Testis (tissue), 3 donors: Measurements from ENCODE around the gene CX3CL1. TPM values are rescaled to one million over a fixed set of nuclear protein-coding genes. Genes with fewer than 3 reads are reported as not detected.

Experiments
- DNase-seq: peaks from one replicate; pipeline ENCODE4 v3.0.0-alpha.2; 2019
- H3K27ac ChIP-seq, 2 donors: fragments of 200-600 bp; sonication (generic); one replicate each; pipeline ENCODE4 v1.5.1; 2019
- H3K27me3 ChIP-seq: fragments of 200-600 bp; sonication (generic); one replicate; pipeline ENCODE4 v1.5.1; 2019
- H3K36me3 ChIP-seq: fragments of 200-600 bp; sonication (generic); one replicate; pipeline ENCODE4 v1.5.1; 2017; ENCODE audit warnings: low read depth; ENCODE audit errors: missing control alignments
- H3K4me1 ChIP-seq: fragments of 200-600 bp; sonication (generic); one replicate; pipeline ENCODE4 v1.5.1; 2019
- H3K4me3 ChIP-seq, 2 donors: fragments of 200-600 bp; sonication (generic); one replicate each; pipeline ENCODE4 v1.5.1; 2017 to 2019
- H3K9me3 ChIP-seq: fragments of 200-600 bp; sonication (generic); one replicate; pipeline ENCODE4 v1.5.1; 2017
- POLR2A ChIP-seq: fragments of 450-650 bp; IDR thresholded peaks from one replicate; pipeline ENCODE4 v1.6.1; 2017; ENCODE audit warnings: antibody characterized with exemption, mild to moderate bottlenecking, moderate library complexity
- WGBS, 2 donors: methylation state at CpG; one replicate each; pipeline ENCODE4 v1.1.5; 2018; 5-methylcytosine and 5-hydroxymethylcytosine counted together
- intact Hi-C: fragments of 100-400 bp; cut with DNase I; formaldehyde crosslinking; loops from one replicate; pipeline ENCODE4 v1.15.1; 2023; ENCODE audit warnings: low total_unique reads
- polyA plus RNA-seq: library from polyadenylated mRNA; stranded (reverse); fragments of 350-450 nt; fragmentation: Illumina TruSeq; extraction: RNeasy Lipid Tissue Mini Kit (QIAGEN cat#74804); gene quantifications from one replicate; pipeline ENCODE4 v1.2.3, GENCODE V29; 2014; ENCODE audit warnings: low read depth, low replicate concordance; ENCODE audit not compliant: insufficient read depth
- total RNA-seq, 2 donors: library from RNA; depleted of rRNA; stranded (reverse); fragments of >200 nt; gene quantifications; one replicate each; pipeline ENCODE4 v1.2.3, GENCODE V29; 2016
- TF ChIP-seq, protein P1 (sequence below), 3 experiments: fragments of 450-650 bp in 2 of 3; fragments of 200-600 bp in 1 of 3; sonication (generic) in 1 of 3; IDR thresholded peaks; one replicate each; pipeline ENCODE4 v1.5.1; 2016 to 2019; ENCODE audit warnings: antibody characterized with exemption in 3 of 3, mild to moderate bottlenecking in 2 of 3, moderate library complexity in 1 of 3

The CX3CL1 gene
- total and polyA plus RNA-seq, 3 donors from 2014 or later: 8.5 to 19.6 (median 12.9) TPM

DNA sequence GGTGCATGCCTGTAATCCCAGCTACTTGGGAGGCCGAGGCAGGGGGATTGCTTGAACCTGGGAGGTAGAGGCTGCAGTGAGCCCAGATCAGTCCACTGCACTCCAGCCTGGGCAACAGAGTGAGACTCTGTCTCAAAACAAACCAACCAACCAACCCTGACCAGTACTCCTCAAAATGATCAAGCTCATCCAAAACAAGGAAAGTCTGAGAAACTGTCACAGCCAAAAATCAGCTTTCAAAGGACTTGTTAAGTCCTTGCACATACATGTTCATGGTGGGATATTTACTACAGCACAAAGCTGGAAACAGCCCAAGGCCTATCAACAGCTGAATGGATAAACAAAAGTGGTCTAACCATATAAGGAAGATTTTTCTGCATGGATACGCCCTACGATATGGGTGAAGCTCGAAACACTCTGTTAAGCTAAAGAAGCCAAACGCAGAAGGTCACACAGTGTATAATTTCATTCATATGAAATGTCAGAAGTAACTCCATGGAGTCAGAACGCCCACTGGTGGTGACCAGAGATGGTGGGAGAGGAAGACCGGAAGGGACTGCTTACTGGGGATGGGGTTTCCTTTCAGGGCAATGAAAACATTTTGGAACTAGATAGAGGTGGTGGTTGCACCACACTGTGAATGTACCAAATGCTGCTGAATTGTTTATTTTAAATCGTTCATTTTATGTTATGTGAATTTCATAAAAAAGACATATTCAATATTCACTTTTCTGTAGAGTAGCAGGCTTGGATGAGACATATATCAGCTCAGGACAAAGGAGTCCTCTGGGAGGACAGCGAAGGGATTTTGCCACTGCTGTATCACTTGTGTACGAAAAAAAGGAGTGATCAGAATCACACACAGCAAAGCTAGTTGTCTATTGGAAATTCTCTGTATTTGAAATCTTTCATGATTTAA, 50.0 kb downstream of the CX3CL1 start:
- intact Hi-C loops: loop anchor here (10.0 kb wide), 1 partner anchor 93 kb away; no protein-coding TSS in a partner anchor
- no peak overlapping the region for H3K27ac ChIP-seq
- no peaks in the 10 kb centered on the region for H3K27me3 ChIP-seq
- peak; percentile 65 for DNase-seq
- no peaks in the 10 kb centered on the region for H3K36me3 ChIP-seq
- peaks cover 12% of the 10 kb centered on the region for H3K4me1 ChIP-seq
- TF ChIP-seq, protein P1, sequence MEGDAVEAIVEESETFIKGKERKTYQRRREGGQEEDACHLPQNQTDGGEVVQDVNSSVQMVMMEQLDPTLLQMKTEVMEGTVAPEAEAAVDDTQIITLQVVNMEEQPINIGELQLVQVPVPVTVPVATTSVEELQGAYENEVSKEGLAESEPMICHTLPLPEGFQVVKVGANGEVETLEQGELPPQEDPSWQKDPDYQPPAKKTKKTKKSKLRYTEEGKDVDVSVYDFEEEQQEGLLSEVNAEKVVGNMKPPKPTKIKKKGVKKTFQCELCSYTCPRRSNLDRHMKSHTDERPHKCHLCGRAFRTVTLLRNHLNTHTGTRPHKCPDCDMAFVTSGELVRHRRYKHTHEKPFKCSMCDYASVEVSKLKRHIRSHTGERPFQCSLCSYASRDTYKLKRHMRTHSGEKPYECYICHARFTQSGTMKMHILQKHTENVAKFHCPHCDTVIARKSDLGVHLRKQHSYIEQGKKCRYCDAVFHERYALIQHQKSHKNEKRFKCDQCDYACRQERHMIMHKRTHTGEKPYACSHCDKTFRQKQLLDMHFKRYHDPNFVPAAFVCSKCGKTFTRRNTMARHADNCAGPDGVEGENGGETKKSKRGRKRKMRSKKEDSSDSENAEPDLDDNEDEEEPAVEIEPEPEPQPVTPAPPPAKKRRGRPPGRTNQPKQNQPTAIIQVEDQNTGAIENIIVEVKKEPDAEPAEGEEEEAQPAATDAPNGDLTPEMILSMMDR (IDR thresholded peaks at IDR 0.05): peak; percentile 50 to 62 (median 56)
- no peak for TF ChIP-seq POLR2A
- H3K4me3 ChIP-seq: no peak overlapping the region
- WGBS, 2 donors: 40 to 41% methylated on average over 10 of the region's 10 CpGs
- no peaks in the 10 kb centered on the region for H3K9me3 ChIP-seq

DNA sequence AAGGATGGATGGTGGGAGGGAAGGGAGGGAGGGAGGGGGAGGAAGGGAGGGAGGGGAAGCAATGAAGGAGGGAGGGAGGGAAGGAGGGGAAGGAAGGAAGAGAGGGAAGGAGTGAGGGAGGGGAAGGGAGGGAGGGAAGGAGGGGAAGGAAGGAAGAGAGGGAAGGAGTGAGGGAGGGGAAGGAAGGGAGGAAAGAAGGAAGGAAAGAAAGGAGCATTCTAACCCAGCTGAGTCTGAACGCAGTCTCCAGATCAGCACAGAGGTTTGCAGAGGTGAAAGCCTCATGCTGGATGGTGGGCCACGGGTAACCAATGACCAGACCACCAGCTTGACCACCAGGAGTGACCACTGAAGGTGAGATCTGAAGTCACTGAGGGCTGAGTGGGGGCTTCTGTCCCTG, 50.9 kb downstream of the CX3CL1 start:
- no peaks in the 10 kb centered on the region for H3K27me3 ChIP-seq
- H3K9me3 ChIP-seq: no peaks in the 10 kb centered on the region
- intact Hi-C loops: loop anchor here (10.0 kb wide), 1 partner anchor 92 kb away; no protein-coding TSS in a partner anchor
- H3K4me3 ChIP-seq: no peak overlapping the region
- TF ChIP-seq, protein P1 (IDR thresholded peaks at IDR 0.05): no peak
- no peak for TF ChIP-seq POLR2A
- DNase-seq: no peak
- 78 to 82% methylated on average over 2 of the region's 2 CpGs for WGBS, 2 donors
- H3K27ac ChIP-seq: no peak overlapping the region
- no peaks in the 10 kb centered on the region for H3K36me3 ChIP-seq
- H3K4me1 ChIP-seq: peaks cover 9% of the 10 kb centered on the region

DNA sequence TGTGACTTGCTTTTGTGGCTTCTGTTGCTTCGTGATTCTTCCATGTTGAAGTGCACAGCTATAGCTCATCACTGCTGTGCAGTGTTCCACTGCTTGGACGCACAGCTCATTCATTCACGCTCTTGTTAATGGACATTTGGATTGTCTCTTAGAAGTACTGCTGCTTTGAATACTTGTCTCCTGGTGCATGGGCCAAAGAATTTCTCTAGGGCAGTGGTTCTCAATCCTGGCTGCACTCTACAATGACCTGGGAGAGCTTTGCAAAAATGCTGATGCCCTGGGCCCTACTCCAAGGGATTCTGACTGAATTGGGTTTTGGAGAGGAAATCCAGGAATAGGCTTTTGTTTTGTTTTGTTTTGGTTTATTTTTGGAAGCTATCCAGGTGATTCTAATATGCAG, 52.3 kb downstream of the CX3CL1 start:
- intact Hi-C loops: loop anchor here (10.0 kb wide), 1 partner anchor 90 kb away; no protein-coding TSS in a partner anchor
- no peaks in the 10 kb centered on the region for H3K27me3 ChIP-seq

DNA sequence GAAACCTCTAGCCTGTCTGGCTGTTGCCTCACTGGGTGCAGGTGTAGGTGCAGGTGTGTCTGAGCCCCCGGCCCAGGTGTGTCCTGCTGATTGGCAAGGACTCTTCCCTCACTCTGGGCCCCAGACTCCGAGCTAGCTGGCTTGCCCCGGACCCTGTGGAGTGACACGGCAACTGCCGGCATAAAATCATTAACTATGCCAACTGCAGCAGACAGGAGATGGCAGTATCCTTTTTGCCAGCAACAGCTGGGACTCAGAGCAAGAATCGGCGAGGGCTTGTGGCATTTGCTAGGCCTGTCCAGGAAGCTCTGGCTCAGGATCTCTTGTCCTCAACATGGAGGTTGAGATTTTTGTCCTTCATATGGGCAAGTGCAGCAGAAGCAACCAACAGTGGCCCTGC, 54.1 kb downstream of the CX3CL1 start:
- no peak for DNase-seq
- Histone ChIP-seq H3K9me3 (no peaks in the 10 kb centered on the region), H3K4me3 (no peak overlapping the region), H3K36me3 (no peaks in the 10 kb centered on the region), H3K4me1 (no peaks in the 10 kb centered on the region), H3K27me3 (no peaks in the 10 kb centered on the region), H3K27ac (no peak overlapping the region)
- intact Hi-C loops: loop anchor here (10.0 kb wide), 1 partner anchor 88 kb away; no protein-coding TSS in a partner anchor
- TF ChIP-seq, protein P1 (IDR thresholded peaks at IDR 0.05): no peak
- TF ChIP-seq POLR2A: no peak
- 86% methylated on average over 7 of the region's 7 CpGs; no CpG with 5 or more reads in 1 of the 2 donors for WGBS, 2 donors

More for the DNA sequence above, 52.3 kb downstream of the CX3CL1 start:
- Histone ChIP-seq H3K9me3 (no peaks in the 10 kb centered on the region), H3K4me1 (peaks cover 1% of the 10 kb centered on the region), H3K4me3 (no peak overlapping the region), H3K27ac (no peak overlapping the region), H3K36me3 (no peaks in the 10 kb centered on the region)
- 72 to 76% methylated on average over 3 of the region's 3 CpGs for WGBS, 2 donors
- no peak for TF ChIP-seq POLR2A
- TF ChIP-seq, protein P1 (IDR thresholded peaks at IDR 0.05): no peak
- DNase-seq: no peak
